Naive thymus-derived CD4-positive, alpha-beta T cell (primary cell): ENCODE results near the gene MSH2. TPM values are rescaled to one million over a fixed set of nuclear protein-coding genes. Genes with fewer than 3 reads are reported as not detected.

Experiments used
- ATAC-seq: fragments of 150-1000 bp; cut with Tn5 transposase; 2 replicates; pipeline ENCODE4 v1.10.0; 2021; ENCODE audit warnings: mild to moderate bottlenecking, moderate library complexity
- CTCF ChIA-PET: fragments of 350-600 bp; sonication (Branson Sonifier 250); formaldehyde crosslinking; loops from one replicate; lab custom pipeline; 2021; ENCODE audit warnings: antibody characterized with exemption; lab: Charles Lee
- POLR2A ChIA-PET: fragments of 350-600 bp; sonication (Branson Sonifier 250); formaldehyde crosslinking; loops from one replicate; lab custom pipeline; 2021; ENCODE audit warnings: antibody characterized with exemption, inconsistent platforms; lab: Charles Lee
- DNase-seq, 9 donors: peaks; one replicate each; pipeline versions ENCODE4 v3.0.0 to v3.0.0-alpha.2; 2020 to 2022; ENCODE audit warnings: mixed read lengths in 1 of 9
- H3K27ac ChIP-seq: one replicate; pipeline ENCODE4 v1.7.0; 2013; ENCODE audit warnings: mild to moderate bottlenecking, low read depth, low read length, moderate library complexity
- H3K27me3 ChIP-seq, 2 donors: one replicate each; pipeline ENCODE4 v1.7.0; 2013; ENCODE audit warnings: low read length in 2 of 2, mild to moderate bottlenecking in 2 of 2, moderate library complexity in 2 of 2; ENCODE audit not compliant: control insufficient read depth in 2 of 2, insufficient read depth in 2 of 2
- H3K36me3 ChIP-seq, 3 experiments: 1 replicate in 2 of 3; 2 replicates in 1 of 3; pipeline ENCODE4 v1.7.0; 2013; ENCODE audit warnings: low read length in 3 of 3, mild to moderate bottlenecking in 3 of 3, moderate library complexity in 1 of 3; ENCODE audit not compliant: insufficient read depth in 3 of 3, control insufficient read depth in 2 of 3
- H3K4me1 ChIP-seq, 2 donors: one replicate each; pipeline ENCODE4 v1.7.0; 2013; ENCODE audit warnings: low read length in 2 of 2, mild to moderate bottlenecking in 2 of 2, moderate library complexity in 1 of 2; ENCODE audit not compliant: control insufficient read depth in 2 of 2, insufficient read depth in 2 of 2
- H3K4me3 ChIP-seq: 2 replicates; pipeline ENCODE4 v1.7.0; 2013; ENCODE audit warnings: mild to moderate bottlenecking, low read length
- H3K9me3 ChIP-seq, 3 experiments: 1 replicate in 2 of 3; 2 replicates in 1 of 3; pipeline ENCODE4 v1.7.0; 2013; ENCODE audit warnings: low read length in 3 of 3; ENCODE audit not compliant: control insufficient read depth in 2 of 3
- H3K27ac Mint-ChIP-seq, 9 donors: one replicate each; pipeline ENCODE4 v1.8.0; 2020 to 2022; ENCODE audit warnings: mixed read lengths in 9 of 9, mild to moderate bottlenecking in 8 of 9, moderate library complexity in 5 of 9, inconsistent platforms in 2 of 9
- H3K27me3 Mint-ChIP-seq, 5 donors: one replicate each; pipeline ENCODE4 v1.8.0; 2021 to 2022; ENCODE audit warnings: mixed read lengths in 5 of 5, mild to moderate bottlenecking in 1 of 5
- H3K36me3 Mint-ChIP-seq, 5 donors: one replicate each; pipeline ENCODE4 v1.8.0; 2020 to 2022; ENCODE audit warnings: mixed read lengths in 5 of 5, mild to moderate bottlenecking in 3 of 5, inconsistent platforms in 1 of 5
- H3K4me1 Mint-ChIP-seq, 7 donors: one replicate each; pipeline ENCODE4 v1.8.0; 2020 to 2022; ENCODE audit warnings: mixed read lengths in 7 of 7, mild to moderate bottlenecking in 3 of 7, inconsistent platforms in 1 of 7
- H3K4me3 Mint-ChIP-seq, 10 donors: one replicate each; pipeline ENCODE4 v1.8.0; 2020 to 2022; ENCODE audit warnings: mild to moderate bottlenecking in 10 of 10, mixed read lengths in 10 of 10, moderate library complexity in 6 of 10, inconsistent platforms in 2 of 10
- H3K9me3 Mint-ChIP-seq, 11 donors: one replicate each; pipeline ENCODE4 v1.8.0; 2020 to 2022; ENCODE audit warnings: mixed read lengths in 11 of 11, mild to moderate bottlenecking in 4 of 11, inconsistent platforms in 1 of 11, moderate library complexity in 1 of 11
- intact Hi-C, 2 donors: fragments of 100-400 bp; cut with micrococcal nuclease; formaldehyde crosslinking; loops; one replicate each; pipeline ENCODE4 v1.15.1; 2023
- polyA plus RNA-seq, 2 donors: library from polyadenylated mRNA; unstranded; fragments of 300-500 nt; fragmentation: Illumina TruSeq; gene quantifications; one replicate each; pipeline ENCODE4 v1.2.3, GENCODE V29; 2021
- total RNA-seq, 6 experiments: library from RNA in 5 of 6; stranded (reverse) in 5 of 6; gene quantifications; 1 replicate in 5 of 6; 2 replicates in 1 of 6; pipeline ENCODE4 v1.2.3 and lab custom pipeline; 2021 to 2026

The MSH2 gene
- total and polyA plus RNA-seq, 7 experiments from 2014 or later = 12.2 to 46.8 (median 39.1) TPM

GRCh38 chr2:47490406-47490805 lies 87.5 kb downstream of the MSH2 start:
- H3K27ac Mint-ChIP-seq = no peak overlapping the region
- no peaks in the 10 kb centered on the region for H3K4me1 ChIP-seq
- H3K36me3 ChIP-seq = no peaks in the 10 kb centered on the region
- H3K9me3 Mint-ChIP-seq = peaks cover 0 to 6% (median 1%) of the 10 kb centered on the region in 11 donors
- no peaks in the 10 kb centered on the region for H3K9me3 ChIP-seq
- H3K27me3 ChIP-seq = no peaks in the 10 kb centered on the region
- ChIA-PET POLR2A (no interaction called here), CTCF (no interaction called here)
- peaks cover 8 to 21% (median 10%) of the 10 kb centered on the region in 7 donors for H3K4me1 Mint-ChIP-seq
- ATAC-seq = no peak
- no peak overlapping the region for H3K27ac ChIP-seq
- no peaks in the 10 kb centered on the region for H3K27me3 Mint-ChIP-seq
- intact Hi-C loops = no loop called here
- no peak overlapping the region for H3K4me3 Mint-ChIP-seq
- no peak overlapping the region for H3K4me3 ChIP-seq
- DNase-seq = no peak
- H3K36me3 Mint-ChIP-seq = peaks cover 0 to 8% (median 1%) of the 10 kb centered on the region in 5 donors

GRCh38 chr2:47493317-47494035 lies 90.5 kb downstream of the MSH2 start:
- Histone ChIP-seq H3K27me3 (no peaks in the 10 kb centered on the region), H3K4me3 (no peak overlapping the region), H3K27ac (no peak overlapping the region), H3K36me3 (no peaks in the 10 kb centered on the region), H3K4me1 (no peaks in the 10 kb centered on the region), H3K9me3 (no peaks in the 10 kb centered on the region)
- H3K9me3 Mint-ChIP-seq = peaks cover 0 to 10% (median 4%) of the 10 kb centered on the region in 11 donors
- peaks cover 0 to 3% (median 0%) of the 10 kb centered on the region in 5 donors for H3K27me3 Mint-ChIP-seq
- H3K4me1 Mint-ChIP-seq = peaks cover 0 to 2% (median 0%) of the 10 kb centered on the region in 7 donors
- H3K36me3 Mint-ChIP-seq = peaks cover 0 to 8% (median 4%) of the 10 kb centered on the region in 5 donors
- ChIA-PET CTCF (interaction anchor here (0.6 kb wide), 1 partner anchor 1033 kb away, joined by 3 read pairs; no protein-coding TSS in a partner anchor), POLR2A (no interaction called here)
- DNase-seq = no peak
- no peak overlapping the region for H3K4me3 Mint-ChIP-seq
- H3K27ac Mint-ChIP-seq = no peak overlapping the region
- no peak for ATAC-seq
- intact Hi-C loops = no loop called here

- Mint-ChIP-seq H3K27me3 (peaks cover 0 to 3% (median 0%) of the 10 kb centered on the region in 5 donors), H3K4me1 (peaks cover 0 to 2% (median 0%) of the 10 kb centered on the region in 7 donors), H3K4me3 (no peak overlapping the region), H3K36me3 (peaks cover 4 to 13% (median 6%) of the 10 kb centered on the region in 5 donors), H3K9me3 (peaks cover 0 to 15% (median 6%) of the 10 kb centered on the region in 11 donors), H3K27ac (no peak overlapping the region)
- DNase-seq (no peak), ATAC-seq (no peak)
- Histone ChIP-seq H3K27ac (no peak overlapping the region), H3K9me3 (peaks cover 0 to 4% (median 0%) of the 10 kb centered on the region in 3 experiments), H3K4me1 (no peaks in the 10 kb centered on the region), H3K4me3 (no peak overlapping the region), H3K27me3 (no peaks in the 10 kb centered on the region), H3K36me3 (no peaks in the 10 kb centered on the region)
- ChIA-PET POLR2A (no interaction called here), CTCF (no interaction called here)
- intact Hi-C loops = no loop called here
Measured at GRCh38 chr2:47494267-47495130, 91.5 kb downstream of the MSH2 start.

GRCh38 chr2:47497843-47498460 lies 95.0 kb downstream of the MSH2 start:
- Mint-ChIP-seq H3K36me3 (peaks cover 9 to 36% (median 19%) of the 10 kb centered on the region in 5 donors), H3K27me3 (peaks cover 0 to 3% (median 0%) of the 10 kb centered on the region in 5 donors), H3K9me3 (peaks cover 4 to 27% (median 13%) of the 10 kb centered on the region in 11 donors), H3K4me1 (peaks cover 0 to 23% (median 0%) of the 10 kb centered on the region in 7 donors), H3K27ac (no peak overlapping the region), H3K4me3 (no peak overlapping the region)
- Histone ChIP-seq H3K27ac (no peak overlapping the region), H3K4me1 (no peaks in the 10 kb centered on the region), H3K9me3 (peaks cover 0 to 13% (median 0%) of the 10 kb centered on the region in 3 experiments), H3K27me3 (no peaks in the 10 kb centered on the region), H3K36me3 (no peaks in the 10 kb centered on the region), H3K4me3 (no peak overlapping the region)
- DNase-seq (no peak), ATAC-seq (no peak)
- ChIA-PET POLR2A (no interaction called here), CTCF (no interaction called here)
- intact Hi-C loops = no loop called here

- no peak overlapping the region for H3K4me3 Mint-ChIP-seq
- no peak overlapping the region for H3K4me3 ChIP-seq
- H3K4me1 ChIP-seq = no peaks in the 10 kb centered on the region
- ChIA-PET CTCF (no interaction called here), POLR2A (no interaction called here)
- H3K9me3 Mint-ChIP-seq = peaks cover 0 to 26% (median 11%) of the 10 kb centered on the region in 11 donors
- no peaks in the 10 kb centered on the region for H3K36me3 ChIP-seq
- H3K9me3 ChIP-seq = peaks cover 0 to 13% (median 0%) of the 10 kb centered on the region in 3 experiments
- no peaks in the 10 kb centered on the region for H3K27me3 ChIP-seq
- DNase-seq (no peak), ATAC-seq (no peak)
- intact Hi-C loops = no loop called here
- H3K27me3 Mint-ChIP-seq = peaks cover 0 to 3% (median 0%) of the 10 kb centered on the region in 5 donors
- no peak overlapping the region for H3K27ac Mint-ChIP-seq
- peaks cover 9 to 41% (median 22%) of the 10 kb centered on the region in 5 donors for H3K36me3 Mint-ChIP-seq
- H3K27ac ChIP-seq = no peak overlapping the region
- H3K4me1 Mint-ChIP-seq = peaks cover 0 to 28% (median 0%) of the 10 kb centered on the region in 7 donors
Measured at GRCh38 chr2:47499093-47499492, 96.1 kb downstream of the MSH2 start.

- no peak overlapping the region for H3K4me3 ChIP-seq
- no peaks in the 10 kb centered on the region for H3K36me3 ChIP-seq
- H3K36me3 Mint-ChIP-seq = peaks cover 9 to 46% (median 29%) of the 10 kb centered on the region in 5 donors
- CTCF ChIA-PET = no interaction called here
- peaks cover 0 to 16% (median 0%) of the 10 kb centered on the region in 3 experiments for H3K9me3 ChIP-seq
- peaks cover 0 to 32% (median 17%) of the 10 kb centered on the region in 11 donors for H3K9me3 Mint-ChIP-seq
- no peak for DNase-seq
- POLR2A ChIA-PET = no interaction called here
- intact Hi-C loops = no loop called here
- H3K27me3 Mint-ChIP-seq = peaks cover 0 to 4% (median 0%) of the 10 kb centered on the region in 5 donors
- H3K27me3 ChIP-seq = no peaks in the 10 kb centered on the region
- ATAC-seq = no peak
- H3K27ac ChIP-seq = no peak overlapping the region
- no peaks in the 10 kb centered on the region for H3K4me1 ChIP-seq
- peaks cover 0 to 28% (median 0%) of the 10 kb centered on the region in 7 donors for H3K4me1 Mint-ChIP-seq
- H3K27ac Mint-ChIP-seq = no peak overlapping the region
- no peak overlapping the region for H3K4me3 Mint-ChIP-seq
Measured at GRCh38 chr2:47499621-47500309, 96.8 kb downstream of the MSH2 start.
